A549 treated with ZK216348 at 1 μM for 4 hours (cell line): ENCODE data around the gene FBXW9. TPM values are rescaled to one million over a fixed set of nuclear protein-coding genes. Genes with fewer than 3 reads are reported as not detected.

Source experiments
- total RNA-seq: library from RNA; stranded (reverse); fragments of 200-300 nt; extraction: Qiagen RNA extraction; gene quantifications from 5 replicates; pipeline ENCODE4 v1.2.3, GENCODE V29; 2022; ENCODE audit warnings: low read depth

The FBXW9 gene
- total RNA-seq, result 7.7 to 13.8 TPM (median 12.2 TPM) in 5 replicates

DNA sequence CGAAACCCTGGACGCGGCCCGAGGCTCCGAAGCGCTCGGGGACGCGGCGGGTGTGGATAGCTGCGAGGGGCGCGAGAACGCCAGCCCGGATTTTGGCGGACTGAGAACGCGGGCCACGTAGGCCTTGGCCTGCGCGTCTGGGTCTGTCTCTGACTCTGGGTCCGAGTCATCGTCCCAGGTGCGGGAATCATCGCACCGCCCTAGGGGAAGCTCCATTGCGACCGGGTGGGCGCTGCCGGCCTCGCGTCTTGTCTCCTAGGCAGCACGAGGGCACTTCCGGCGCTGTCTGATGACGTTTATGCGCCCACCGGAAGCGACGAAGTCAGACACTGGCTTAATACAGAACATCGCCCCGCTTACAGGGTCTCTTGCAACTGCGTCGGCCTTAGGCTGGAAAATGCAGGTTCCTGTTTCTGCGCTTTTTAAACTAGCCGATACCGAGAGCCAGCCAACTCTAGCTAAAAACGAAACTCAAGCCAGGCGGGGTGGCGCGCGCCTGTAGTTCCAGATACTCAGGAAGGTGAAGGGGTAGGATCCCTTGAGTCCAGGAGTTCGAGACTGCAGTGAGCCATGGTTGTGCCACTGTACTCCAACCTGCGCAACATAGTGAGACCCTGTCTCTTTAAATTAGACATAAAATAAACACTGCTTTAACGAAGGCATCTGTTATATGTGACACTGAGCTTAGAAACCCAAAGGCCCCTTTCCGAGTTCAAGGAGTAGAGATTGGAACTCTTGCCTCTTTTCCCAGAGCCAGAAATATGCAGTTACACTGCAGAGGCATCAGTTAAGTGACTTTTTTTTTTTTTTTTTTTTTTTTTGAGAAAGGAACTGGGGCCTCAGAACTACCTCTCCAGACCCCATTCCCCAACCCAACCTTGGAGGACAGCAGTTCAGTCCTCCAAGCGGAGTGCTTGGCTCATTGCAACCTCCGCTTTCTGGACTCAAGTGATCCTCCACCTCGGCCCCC lies at the start of gene FBXW9:
Gene FBXW9 (minus strand): TSS at position 266 of the 970 bp plus-strand sequence. CDS start 50 bp downstream, at position 216.

DNA sequence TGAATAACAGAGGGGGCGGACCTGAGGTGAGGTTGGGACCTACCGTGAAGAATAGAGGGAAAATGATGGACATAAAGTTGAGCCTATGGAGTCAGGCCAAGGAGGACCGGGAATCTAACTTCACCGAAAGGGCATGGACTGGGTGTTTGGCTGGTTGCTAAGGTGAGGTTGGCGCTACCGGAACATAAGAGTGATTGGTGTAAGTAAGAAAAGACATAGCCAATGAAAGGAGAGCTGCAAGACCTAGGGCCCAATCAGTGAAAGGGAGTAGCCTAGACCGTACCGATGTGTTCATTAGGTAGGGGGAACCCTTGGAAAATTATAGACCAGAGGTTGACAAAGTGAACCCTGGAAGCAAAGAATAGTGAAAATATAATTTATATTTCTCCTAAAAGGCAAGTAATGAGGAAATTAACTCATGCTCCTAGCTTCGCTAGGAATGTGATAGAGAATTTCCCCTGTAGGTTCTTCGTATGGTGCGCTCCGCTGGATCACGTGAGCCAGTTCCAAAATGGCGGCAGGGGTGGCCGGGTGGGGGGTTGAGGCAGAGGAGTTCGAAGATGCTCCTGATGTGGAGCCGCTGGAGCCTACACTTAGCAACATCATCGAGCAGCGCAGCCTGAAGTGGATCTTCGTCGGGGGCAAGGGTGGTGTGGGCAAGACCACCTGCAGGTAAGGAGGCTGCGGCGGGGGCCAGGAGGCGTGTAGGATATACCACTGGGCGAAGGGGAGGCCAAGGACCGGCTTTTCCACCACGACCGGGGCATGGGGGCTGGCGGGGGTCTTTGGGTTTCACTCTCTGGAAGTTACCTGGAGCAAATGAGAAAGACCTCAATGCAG lies 40.8 kb upstream of the FBXW9 start, which contains the start of gene GET3:
Gene GET3 (plus strand): TSS at position 503 of the 840 bp plus-strand sequence. CDS start 9 bp downstream, at position 512.

DNA sequence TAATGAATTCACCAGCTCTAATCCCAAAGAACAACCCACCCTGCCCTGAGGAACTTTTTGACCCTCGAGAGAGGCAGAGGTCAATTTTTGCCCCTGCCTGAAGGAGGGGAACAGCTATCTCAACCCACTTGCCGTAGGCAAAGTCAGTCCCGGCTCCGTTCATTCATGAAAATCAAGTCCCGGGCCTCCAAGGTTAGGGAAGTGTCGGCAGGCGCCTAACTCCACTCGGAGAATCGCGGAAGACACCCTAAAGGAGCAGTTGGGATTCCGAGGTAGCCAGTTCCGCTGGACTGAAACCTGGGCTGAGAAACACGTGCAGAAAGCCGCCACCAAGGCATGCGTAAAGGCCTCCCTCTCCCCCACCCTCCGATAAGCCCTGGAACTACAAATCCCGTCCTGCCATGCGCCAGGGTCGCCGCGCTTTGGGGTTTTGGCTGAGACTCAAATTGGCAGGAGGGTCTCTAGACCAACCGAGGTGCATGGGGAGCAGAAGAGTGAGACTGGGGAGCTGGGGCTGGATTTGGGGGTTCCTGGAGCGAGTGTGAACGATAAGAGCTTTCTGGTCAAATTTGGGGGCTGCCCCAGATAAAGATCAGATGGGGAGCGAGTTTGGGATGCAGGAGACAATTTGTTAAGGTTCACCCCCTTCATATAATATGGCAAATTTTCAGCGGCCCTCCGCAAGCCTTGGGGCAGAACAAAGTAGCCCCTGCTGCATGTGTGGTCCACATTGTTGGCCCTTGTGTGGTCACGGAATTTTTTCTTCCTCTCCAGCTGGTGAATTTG lies 27.4 kb upstream of the FBXW9 start, which contains the start of gene TNPO2:
Gene TNPO2 (minus strand): TSS at position 292 of the 786 bp plus-strand sequence. CDS start 2,955 bp downstream, outside the sequence.

DNA sequence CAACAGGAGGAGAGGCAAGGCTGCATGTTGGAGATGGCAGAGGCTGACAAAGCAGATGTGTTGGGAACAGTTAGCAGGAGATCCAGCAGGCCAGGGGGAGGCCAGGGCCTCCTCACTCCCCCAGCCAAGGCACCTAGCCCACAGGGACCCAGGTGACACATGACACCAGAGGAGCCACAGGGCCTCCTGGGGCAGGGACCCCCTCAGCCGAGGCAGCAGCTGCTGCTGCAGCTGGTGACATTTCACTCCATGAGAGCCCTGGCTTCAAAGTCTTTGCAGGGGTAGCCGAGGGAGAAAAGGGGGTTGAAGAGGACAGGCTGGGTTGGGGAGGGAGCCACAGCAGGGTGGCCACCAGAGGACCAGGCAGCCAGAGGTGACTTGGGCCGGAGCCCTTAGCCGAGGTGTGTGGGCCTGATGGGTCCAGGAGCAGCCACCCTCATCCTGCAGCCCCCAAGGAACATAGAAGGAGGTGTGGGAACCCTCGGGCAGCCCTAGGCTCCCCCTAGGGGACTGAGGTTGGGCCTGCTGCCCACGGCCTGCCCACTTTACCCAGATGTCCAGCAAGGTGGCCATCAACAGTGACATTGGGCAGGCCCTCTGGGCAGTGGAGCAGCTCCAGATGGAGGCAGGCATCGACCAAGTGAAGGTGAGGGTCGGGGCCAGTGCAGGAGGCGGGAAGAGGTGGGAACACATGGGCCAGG lies 8.8 kb downstream of the FBXW9 start, which contains the start of gene GNG14:
Gene GNG14 (plus strand): TSS at position 503 of the 701 bp plus-strand sequence. CDS start 51 bp downstream, at position 554.

DNA sequence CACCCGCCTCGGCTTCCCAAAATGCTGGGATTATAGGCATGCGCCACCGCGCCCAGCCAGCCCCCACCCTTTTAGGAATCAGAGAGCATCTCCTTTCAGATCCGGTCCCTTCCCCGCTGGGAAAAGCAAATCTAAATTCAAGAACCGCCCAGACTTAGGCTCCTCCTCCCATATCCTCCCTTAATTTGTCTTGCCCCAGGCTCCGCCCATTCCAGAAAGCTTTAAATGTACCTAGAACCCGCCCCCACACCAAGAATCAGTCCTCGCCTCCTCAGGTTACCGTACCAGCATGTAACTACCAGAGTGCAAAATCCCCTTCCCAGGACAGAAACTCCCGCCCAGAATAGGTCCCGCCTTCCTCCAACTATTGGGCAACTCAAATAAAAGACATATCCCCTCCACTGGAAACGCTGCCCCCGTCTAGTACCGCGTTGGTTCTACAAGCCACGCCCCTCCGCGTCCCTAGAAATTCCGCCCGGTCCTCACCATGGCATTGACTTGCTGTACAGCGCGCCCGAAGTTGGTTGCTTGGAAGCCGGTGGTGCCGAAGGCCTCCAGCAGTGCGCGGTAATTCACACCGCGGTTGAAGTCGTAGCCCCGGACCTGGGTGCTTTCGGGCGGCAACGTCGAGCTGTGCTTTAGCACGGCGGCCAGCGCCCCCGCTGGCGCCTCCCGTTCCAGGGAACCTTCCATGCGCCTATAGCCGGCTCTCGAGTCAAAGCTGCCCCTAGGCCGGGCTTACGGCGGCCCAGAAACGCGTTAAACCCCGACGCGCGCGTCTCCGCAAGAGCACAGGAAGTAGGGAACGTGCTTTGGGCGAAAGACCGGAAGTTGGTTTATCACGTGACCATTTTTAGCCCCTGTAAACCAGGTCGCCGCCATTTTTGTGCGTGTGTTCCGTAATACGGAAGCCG lies 15.1 kb downstream of the FBXW9 start, which contains the start of gene DHPS:
Gene DHPS (minus strand): TSS at position 807 of the 914 bp plus-strand sequence. CDS start 114 bp downstream, at position 693.

DNA sequence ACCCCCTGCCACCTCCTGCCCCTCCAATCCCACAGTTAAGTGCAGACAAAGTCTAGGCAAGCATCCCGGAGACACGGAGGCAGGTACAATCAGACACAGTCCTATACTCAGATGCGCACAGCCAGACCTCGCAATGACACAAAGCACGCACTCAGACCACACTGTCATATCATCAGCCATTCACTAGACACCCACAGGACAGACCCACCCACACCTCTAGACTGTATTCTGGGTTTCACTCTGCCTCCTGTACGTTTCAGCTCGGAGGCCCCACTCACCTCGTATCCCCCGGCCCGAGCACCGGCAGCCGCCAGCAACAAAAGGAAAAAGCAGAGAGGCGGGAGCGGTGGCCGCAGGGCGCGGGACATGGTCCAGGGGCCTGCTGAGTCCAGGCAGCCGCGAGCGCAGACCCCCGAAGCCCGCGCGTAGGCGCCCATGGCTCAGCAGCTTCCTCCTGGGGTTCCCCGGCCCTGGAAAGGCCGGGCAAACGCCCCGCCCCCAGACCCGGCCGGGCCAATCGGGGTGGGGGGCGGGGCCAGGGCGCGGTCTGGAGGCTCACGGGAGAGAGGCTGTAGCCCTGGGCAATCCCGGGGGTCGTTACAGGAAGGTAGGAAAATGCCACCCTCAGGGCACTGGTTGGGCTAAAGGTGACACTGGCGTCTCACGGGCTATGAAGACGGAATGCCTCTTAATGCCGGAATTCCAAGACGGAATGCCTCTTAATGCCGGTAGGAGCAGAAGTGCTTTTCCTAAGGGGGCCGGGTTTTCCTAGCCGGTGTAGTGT lies 30.0 kb downstream of the FBXW9 start, which contains the start of the genes MAN2B1 and WDR83:
Gene MAN2B1 (minus strand): TSS at position 478 of the 784 bp plus-strand sequence. CDS start 41 bp downstream, at position 437.
Gene WDR83 (plus strand): TSS at position 543 of the 784 bp plus-strand sequence. CDS start 2,984 bp downstream, outside the sequence.

Other genes with a start within 250 kb of the FBXW9 start
- not detected in 5 replicates for gene ZNF709, start 211.8 kb downstream of the FBXW9 start, total RNA-seq
- 1.8 to 2.6 TPM (median 2.0 TPM) in 5 replicates for gene ZNF564, start 145.1 kb downstream of the FBXW9 start, total RNA-seq
- 0.49 to 1.3 TPM (median 0.65 TPM) in 5 replicates for gene ZNF490, start 85.8 kb downstream of the FBXW9 start, total RNA-seq
- 3.9 to 5.7 TPM (median 4.9 TPM) in 5 replicates for gene ZNF791, start 85.7 kb downstream of the FBXW9 start, total RNA-seq
- gene MAN2B1, start 29.9 kb downstream of the FBXW9 start, total RNA-seq, result 12.3 to 25.9 TPM (median 21.0 TPM) in 5 replicates
- gene WDR83, start 29.8 kb downstream of the FBXW9 start, total RNA-seq, result 8.8 to 11.9 TPM (median 11.3 TPM) in 5 replicates
- 29.3 to 58.1 TPM (median 49.9 TPM) in 5 replicates for gene DHPS, start 14.8 kb downstream of the FBXW9 start, total RNA-seq
- gene GNG14, start 8.6 kb downstream of the FBXW9 start, total RNA-seq, result not detected in 5 replicates
- gene TNPO2, start 27.3 kb upstream of the FBXW9 start, total RNA-seq, result 24.7 to 40.2 TPM (median 36.9 TPM) in 5 replicates
- gene TRIR, start 38.1 kb upstream of the FBXW9 start, total RNA-seq, result 146 to 249 TPM (median 219 TPM) in 5 replicates
- gene GET3, start 40.9 kb upstream of the FBXW9 start, total RNA-seq, result 63.4 to 104 TPM (median 94.9 TPM) in 5 replicates
- gene BEST2, start 55.2 kb upstream of the FBXW9 start, total RNA-seq, result 0.47 to 0.85 TPM (median 0.62 TPM) in 5 replicates
- gene HOOK2, start 78.9 kb upstream of the FBXW9 start, total RNA-seq, result 4.5 to 14.2 TPM (median 11.1 TPM) in 5 replicates
- gene JUNB, start 94.9 kb upstream of the FBXW9 start, total RNA-seq, result 77.9 to 186 TPM (median 154 TPM) in 5 replicates
- 0.61 to 1.1 TPM (median 0.78 TPM) in 5 replicates for gene PRDX2, start 105.2 kb upstream of the FBXW9 start, total RNA-seq
- 4.8 to 12.3 TPM (median 8.1 TPM) in 5 replicates for gene THSD8, start 105.4 kb upstream of the FBXW9 start, total RNA-seq
- 26.4 to 47.1 TPM (median 46.2 TPM) in 5 replicates for gene RNASEH2A, start 110.0 kb upstream of the FBXW9 start, total RNA-seq
- gene RTBDN, start 137.9 kb upstream of the FBXW9 start, total RNA-seq, result 0.29 to 0.36 TPM in 2 of 5 replicates, not detected in the others
- 0.98 to 2.5 TPM (median 2.5 TPM) in 5 replicates for gene MAST1, start 141.9 kb upstream of the FBXW9 start, total RNA-seq
- gene DNASE2, start 184.8 kb upstream of the FBXW9 start, total RNA-seq, result 22.6 to 31.7 TPM (median 30.2 TPM) in 5 replicates
- gene KLF1, start 190.6 kb upstream of the FBXW9 start, total RNA-seq, result not detected in 5 replicates
- gene GCDH, start 194.5 kb upstream of the FBXW9 start, total RNA-seq, result 7.4 to 10.3 TPM (median 9.3 TPM) in 5 replicates
- gene SYCE2, start 222.7 kb upstream of the FBXW9 start, total RNA-seq, result 0.29 to 1.0 TPM (median 0.84 TPM) in 4 of 5 replicates, not detected in the other
- 51.4 to 78.1 TPM (median 75.8 TPM) in 5 replicates for gene FARSA, start 237.1 kb upstream of the FBXW9 start, total RNA-seq
- gene CALR, start 242.0 kb upstream of the FBXW9 start, total RNA-seq, result 489 to 619 TPM (median 537 TPM) in 5 replicates
- 62.0 to 88.3 TPM (median 81.0 TPM) in 5 replicates for gene RAD23A, start 249.2 kb upstream of the FBXW9 start, total RNA-seq